ENCODE measurements around the gene PDE4A. TPM values are rescaled to one million over a fixed set of nuclear protein-coding genes. Genes with fewer than 3 reads are reported as not detected.

PDE4A gene
- total and polyA plus RNA-seq, 2 of the 8 experiments (the other 6 are each of a cell fraction or from before 2014, with no cell fraction given): 2.0 to 4.4 TPM

GRCh38 chr19:10432736-10433130 is 12.4 kb downstream of the PDE4A start:
- Histone ChIP-seq H3K27ac (ENCODE audit: low read depth, low read length) (no peak overlapping the region), H3K23me2 (ENCODE audit: low read depth, low read length) (peaks cover 5% of the 10 kb centered on the region; the same call in 1 of the 2 replicates), H3K9ac (replicated peaks in 1 of 4; ENCODE audit: extremely low read depth in 1 of 4, low read depth in 3 of 4, low read length in 3 of 4) (no peak overlapping the region), H3K4me3 (ENCODE audit: extremely low read depth in 1 of 4, insufficient read depth in 2 of 4, low read depth in 3 of 4, low read length in 4 of 4) (peak overlapping the region in 1 of 4 experiments; percentile 54; a peak in 3 of 8 replicates), H2BK20ac (ENCODE audit: low read length) (peak overlapping the region; percentile 82; the same call in 1 of the 2 replicates), H3K79me2 (ENCODE audit: control insufficient read depth in 1 of 2, insufficient read depth in 2 of 2, low read length in 2 of 2) (no peaks in the 10 kb centered on the region), H2BK12ac (ENCODE audit: low read depth, low read length) (no peak overlapping the region), H4K8ac (ENCODE audit: extremely low read depth, insufficient read depth, low read length) (no peak overlapping the region), H4K20me1 (replicated peaks in 1 of 2; ENCODE audit: control insufficient read depth in 1 of 2, insufficient read depth in 2 of 2, low read length in 2 of 2) (peaks cover 0 to 4% of the 10 kb centered on the region in 2 experiments), H2BK120ac (replicated peaks; ENCODE audit: low read depth, low read length) (no peak overlapping the region), H2AFZ (ENCODE audit: low read length) (no peak overlapping the region), H2BK15ac (ENCODE audit: low read length) (0 out of 2 replicates have a peak overlapping the region, but pooled peaks have one; percentile 75), H2BK5ac (ENCODE audit: low read depth, low read length) (no peak overlapping the region), H3K79me1 (ENCODE audit: low read depth, low read length) (no peaks in the 10 kb centered on the region), H3K4me2 (ENCODE audit: insufficient read depth in 1 of 2, low read depth in 2 of 2, low read length in 2 of 2) (peak overlapping the region; percentile 54 to 65), H3K4me1 (replicated peaks in 1 of 4; ENCODE audit: control insufficient read depth in 3 of 4, insufficient read depth in 4 of 4, low read length in 3 of 4) (peaks cover 0 to 9% (median 6%) of the 10 kb centered on the region in 4 experiments; a peak in 6 of 7 replicates), H3K56ac (replicated peaks; ENCODE audit: insufficient read length, low read depth, low read length) (no peak overlapping the region), H3K14ac (ENCODE audit: insufficient read length) (no peak overlapping the region), H3K36me3 (ENCODE audit: control insufficient read depth in 2 of 4, insufficient read depth in 4 of 4, low read length in 3 of 4) (no peaks in the 10 kb centered on the region), H3K9me3 (ENCODE audit: insufficient read depth in 2 of 2, low read depth in 1 of 2, low read length in 1 of 2) (no peaks in the 10 kb centered on the region; a peak in 1 of 4 replicates), H3K23ac (ENCODE audit: insufficient read length) (no peak overlapping the region), H3K4ac (replicated peaks; ENCODE audit: insufficient read length, low read depth, low read length) (no peak overlapping the region), H2AK5ac (ENCODE audit: low read depth, low read length) (no peak overlapping the region), H4K91ac (replicated peaks; ENCODE audit: insufficient read length, low read length) (no peak overlapping the region), H4K5ac (ENCODE audit: insufficient read length, low read depth, low read length) (no peak overlapping the region), H3K27me3 (replicated peaks in 1 of 4; ENCODE audit: control insufficient read depth in 3 of 4, extremely low read depth in 1 of 4, insufficient read depth in 3 of 4, low read length in 3 of 4) (peaks cover 33 to 58% (median 47%) of the 10 kb centered on the region in 4 experiments), H3K18ac (ENCODE audit: extremely low read depth, low read length) (no peak overlapping the region)
- 74% methylated on average over 2 of the region's 2 CpGs; no CpG with 5 or more reads in 1 of the 2 experiments for WGBS, 2 experiments (ENCODE audit: extremely low coverage in 1 of 2, insufficient coverage in 1 of 2, insufficient read length in 1 of 2, insufficient replicate concordance in 2 of 2, low coverage in 1 of 2, low lambda C conversion rate in 2 of 2, missing lambda C conversion rate in 1 of 2)
- CTCF ChIA-PET (ENCODE audit: partially characterized antibody): interaction anchor here (0.8 to 8.2 kb wide), 3 partner anchors 14 to 180 kb away, joined by 3 to 67 read pairs (median 4); partner anchors contain the start of gene PDE4A
- FAIRE-seq (no peak), DNase-seq (ENCODE audit: low read depth in 1 of 2, low spot score in 2 of 2) (no peak)
- POLR2A ChIA-PET (ENCODE audit: partially characterized antibody): interaction anchor here (0.5 kb wide), 1 partner anchor 94 kb away, joined by 5 read pairs; no protein-coding TSS in a partner anchor
- TF ChIP-seq CHD1 (IDR thresholded peaks at IDR 0.05; ENCODE audit: low read depth, low read length) (no peak), JUND (IDR thresholded peaks at IDR 0.05; ENCODE audit: low read length) (no peak), KDM1A (IDR thresholded peaks at IDR 0.05; ENCODE audit: borderline replicate concordance, low read length) (no peak), USF2 (IDR thresholded peaks at IDR 0.05; ENCODE audit: low read length) (no peak), HDAC2 (IDR thresholded peaks at IDR 0.05; ENCODE audit: borderline replicate concordance in 1 of 2, low read depth in 2 of 2, low read length in 2 of 2) (no peak), CTCF (IDR thresholded peaks at IDR 0.05; ENCODE audit: control extremely low read depth in 1 of 3, insufficient read depth in 1 of 3, low read depth in 1 of 3, low read length in 3 of 3) (no peak), TBP (IDR thresholded peaks at IDR 0.05; ENCODE audit: low read depth, low read length) (no peak), CREB1 (IDR thresholded peaks at IDR 0.05) (no peak)

Data from H1 (cell line).